ENCODE results near the gene DSCAML1. TPM values are rescaled to one million over a fixed set of nuclear protein-coding genes. Genes with fewer than 3 reads are reported as not detected.

Gene DSCAML1
- total RNA-seq, 4 donors from 2014 or later, result 0.54 to 1.8 (median 0.99) TPM

DNA sequence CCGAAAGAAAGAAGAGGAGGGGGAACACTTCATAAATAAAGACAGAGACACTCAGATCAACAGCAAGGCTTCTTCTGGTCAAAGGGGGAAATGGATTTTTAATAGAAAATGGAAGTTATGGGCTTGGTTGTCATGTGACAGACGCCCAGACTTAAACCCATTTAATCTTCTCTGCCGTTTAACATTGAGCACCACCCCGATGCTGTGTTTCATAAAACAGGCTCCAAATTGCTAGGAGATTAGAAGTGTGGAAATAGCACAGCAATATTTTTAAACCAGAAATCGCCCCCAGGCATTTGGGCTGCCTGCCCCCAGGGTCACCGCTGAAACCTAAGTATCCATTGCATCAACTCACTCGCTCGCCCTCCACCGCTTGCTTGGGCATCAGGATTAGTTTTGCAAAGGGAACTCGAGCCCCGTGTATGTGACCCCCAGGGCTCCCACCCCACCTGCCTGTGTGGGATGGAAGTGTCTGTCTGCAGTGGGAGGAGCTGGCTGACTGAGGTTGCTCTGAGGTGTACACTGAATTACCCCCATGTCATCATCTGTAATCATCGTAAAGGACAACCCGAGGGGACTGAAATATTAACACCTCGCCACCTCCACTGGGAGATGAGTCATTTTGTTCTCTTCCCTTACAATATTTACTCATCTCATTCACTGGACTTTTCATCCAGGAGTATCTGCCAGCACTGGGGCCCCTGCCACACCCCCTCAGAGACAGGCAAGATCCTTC lies 10.7 kb downstream of the DSCAML1 start:
- no peak for TF ChIP-seq POLR2A (IDR thresholded peaks at IDR 0.05)
- WGBS, 2 donors, result 72 to 80% methylated on average over 14 of the region's 14 CpGs
- Histone ChIP-seq H3K36me3 (no peaks in the 10 kb centered on the region), H3K4me3 (replicated peaks in 1 of 3) (no peak overlapping the region), H3K4me1 (no peaks in the 10 kb centered on the region), H3K9me3 (no peaks in the 10 kb centered on the region), H3K27me3 (no peaks in the 10 kb centered on the region), H3K27ac (no peak overlapping the region)
- intact Hi-C loops (cut with DNase I), result no loop called here
- no peak for DNase-seq

DNA sequence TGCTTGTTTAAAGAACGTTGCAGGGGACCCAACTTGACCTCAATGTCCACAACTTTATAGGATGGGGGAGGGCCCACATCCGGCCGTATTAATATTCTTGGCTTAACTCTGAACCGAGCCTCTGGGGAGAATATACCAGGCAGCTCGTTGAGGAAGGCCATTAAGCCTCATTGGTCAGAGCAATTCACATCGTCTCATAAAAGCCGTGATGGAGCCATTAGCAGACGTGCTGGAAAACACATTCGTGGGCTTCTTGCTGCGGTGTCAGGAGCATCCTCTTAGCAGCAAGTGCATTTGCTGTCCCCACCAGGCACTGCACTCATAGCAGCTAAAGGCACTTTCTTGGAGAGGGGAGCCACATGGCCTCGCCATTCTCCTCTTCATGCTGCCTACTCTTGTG lies 14.9 kb downstream of the DSCAML1 start:
- TF ChIP-seq POLR2A (IDR thresholded peaks at IDR 0.05), result no peak
- TF ChIP-seq, protein P1, sequence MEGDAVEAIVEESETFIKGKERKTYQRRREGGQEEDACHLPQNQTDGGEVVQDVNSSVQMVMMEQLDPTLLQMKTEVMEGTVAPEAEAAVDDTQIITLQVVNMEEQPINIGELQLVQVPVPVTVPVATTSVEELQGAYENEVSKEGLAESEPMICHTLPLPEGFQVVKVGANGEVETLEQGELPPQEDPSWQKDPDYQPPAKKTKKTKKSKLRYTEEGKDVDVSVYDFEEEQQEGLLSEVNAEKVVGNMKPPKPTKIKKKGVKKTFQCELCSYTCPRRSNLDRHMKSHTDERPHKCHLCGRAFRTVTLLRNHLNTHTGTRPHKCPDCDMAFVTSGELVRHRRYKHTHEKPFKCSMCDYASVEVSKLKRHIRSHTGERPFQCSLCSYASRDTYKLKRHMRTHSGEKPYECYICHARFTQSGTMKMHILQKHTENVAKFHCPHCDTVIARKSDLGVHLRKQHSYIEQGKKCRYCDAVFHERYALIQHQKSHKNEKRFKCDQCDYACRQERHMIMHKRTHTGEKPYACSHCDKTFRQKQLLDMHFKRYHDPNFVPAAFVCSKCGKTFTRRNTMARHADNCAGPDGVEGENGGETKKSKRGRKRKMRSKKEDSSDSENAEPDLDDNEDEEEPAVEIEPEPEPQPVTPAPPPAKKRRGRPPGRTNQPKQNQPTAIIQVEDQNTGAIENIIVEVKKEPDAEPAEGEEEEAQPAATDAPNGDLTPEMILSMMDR (IDR thresholded peaks at IDR 0.05), result no peak
- intact Hi-C loops (cut with DNase I), result no loop called here
- Histone ChIP-seq H3K27me3 (no peaks in the 10 kb centered on the region), H3K36me3 (no peaks in the 10 kb centered on the region), H3K9me3 (no peaks in the 10 kb centered on the region), H3K27ac (no peak overlapping the region), H3K4me1 (no peaks in the 10 kb centered on the region), H3K4me3 (replicated peaks in 1 of 3) (no peak overlapping the region)
- DNase-seq, result no peak
- WGBS, 2 donors, result 55 to 73% methylated on average over 11 of the region's 11 CpGs

DNA sequence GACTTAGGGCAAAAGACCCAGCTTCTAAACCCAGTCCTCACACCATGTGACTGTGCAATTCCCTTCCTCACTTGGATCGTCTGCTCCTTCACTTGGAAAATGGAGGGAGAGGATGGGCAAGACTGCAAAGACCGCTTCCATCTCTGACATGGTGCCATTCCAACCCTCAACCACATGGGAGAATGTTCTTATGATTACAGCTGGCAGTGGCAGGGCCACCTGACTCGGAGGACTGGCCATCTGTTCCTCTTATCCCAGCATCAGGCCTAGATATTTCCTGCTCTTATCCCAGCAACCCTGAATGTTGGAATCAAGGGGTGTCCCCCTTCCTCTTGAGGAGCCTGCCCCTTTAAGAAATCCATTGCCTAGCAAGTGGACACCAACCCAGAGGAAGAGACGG lies 15.4 kb downstream of the DSCAML1 start:
- intact Hi-C loops (cut with DNase I), result no loop called here
- H3K36me3 ChIP-seq, result no peaks in the 10 kb centered on the region
- DNase-seq, result no peak
- no peaks in the 10 kb centered on the region for H3K9me3 ChIP-seq
- H3K4me3 ChIP-seq (replicated peaks in 1 of 3), result no peak overlapping the region
- H3K27ac ChIP-seq, result no peak overlapping the region
- TF ChIP-seq, protein P1 (IDR thresholded peaks at IDR 0.05), result no peak
- TF ChIP-seq POLR2A (IDR thresholded peaks at IDR 0.05), result no peak
- H3K4me1 ChIP-seq, result no peaks in the 10 kb centered on the region
- 77 to 86% methylated on average over 3 to 4 of the region's 4 CpGs for WGBS, 2 donors
- no peaks in the 10 kb centered on the region for H3K27me3 ChIP-seq

DNA sequence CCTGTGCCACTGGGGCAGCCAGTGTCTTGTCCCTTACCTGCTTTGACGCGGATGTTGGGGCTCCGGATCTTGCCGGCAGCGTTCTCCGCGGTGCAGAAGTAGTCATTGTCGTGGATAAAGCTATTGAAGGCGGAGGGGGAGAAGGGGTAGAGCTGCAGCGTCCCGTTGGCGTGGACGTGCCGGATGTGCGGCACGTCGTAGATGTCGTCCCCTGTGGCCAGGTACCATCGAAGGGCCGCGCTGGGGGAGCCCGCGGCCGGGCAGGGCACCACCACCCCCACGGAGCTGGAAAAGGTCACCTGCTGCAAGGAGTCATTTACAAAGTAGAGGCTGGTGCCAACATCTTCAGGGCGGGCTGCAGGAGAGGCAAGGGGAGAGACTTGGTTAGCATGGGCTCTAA lies 16.6 kb downstream of the DSCAML1 start:
- TF ChIP-seq, protein P1 (IDR thresholded peaks at IDR 0.05), result no peak
- no peak for TF ChIP-seq POLR2A (IDR thresholded peaks at IDR 0.05)
- no peaks in the 10 kb centered on the region for H3K4me1 ChIP-seq
- no peaks in the 10 kb centered on the region for H3K27me3 ChIP-seq
- DNase-seq, result no peak
- H3K27ac ChIP-seq, result no peak overlapping the region
- 90% methylated on average over 25 to 26 of the region's 26 CpGs for whole genome bisulfite sequencing, 2 donors
- no peaks in the 10 kb centered on the region for H3K9me3 ChIP-seq
- H3K36me3 ChIP-seq, result no peaks in the 10 kb centered on the region
- H3K4me3 ChIP-seq (replicated peaks in 1 of 3), result no peak overlapping the region
- intact Hi-C loops (cut with DNase I), result no loop called here

DNA sequence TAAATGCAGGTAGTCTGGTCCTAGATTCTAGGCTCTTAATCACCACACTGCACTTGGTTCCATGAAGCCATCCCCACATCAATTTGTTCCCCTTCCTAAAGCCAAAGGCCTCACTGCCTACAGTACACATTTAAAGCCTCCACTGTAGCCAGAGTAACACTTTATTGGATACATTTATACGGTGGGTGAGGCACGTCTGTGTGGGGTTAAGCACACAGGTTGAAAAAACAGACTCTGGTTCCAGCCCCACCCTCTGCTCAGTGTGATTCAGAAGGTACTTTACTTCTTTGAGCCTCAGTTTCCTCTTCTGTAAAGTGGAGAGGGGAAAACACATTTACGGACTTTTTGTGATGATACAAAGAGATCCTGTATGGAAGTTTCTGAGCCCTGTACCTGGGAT lies 22.5 kb downstream of the DSCAML1 start:
- H3K4me1 ChIP-seq, result no peaks in the 10 kb centered on the region
- no peaks in the 10 kb centered on the region for H3K36me3 ChIP-seq
- H3K27ac ChIP-seq, result no peak overlapping the region
- intact Hi-C loops (cut with DNase I), result no loop called here
- DNase-seq, result no peak
- no peak overlapping the region for H3K4me3 ChIP-seq (replicated peaks in 1 of 3)
- TF ChIP-seq, protein P1 (IDR thresholded peaks at IDR 0.05), result no peak
- no peak for TF ChIP-seq POLR2A (IDR thresholded peaks at IDR 0.05)
- WGBS, 2 donors, result 78 to 88% methylated on average over 3 of the region's 3 CpGs
- no peaks in the 10 kb centered on the region for H3K9me3 ChIP-seq
- H3K27me3 ChIP-seq, result no peaks in the 10 kb centered on the region
